K562 (cell line): ENCODE results near the gene SLC26A6. TPM values are rescaled to one million over a fixed set of nuclear protein-coding genes. Genes with fewer than 3 reads are reported as not detected.
A peak's percentile ranks its signal among the peaks of the same experiment; 100 is the strongest.

Experiments used
- DACH1 ChIP-seq: fragments of 450-650 bp; IDR thresholded peaks from 2 replicates; pipeline ENCODE4 v1.6.1; 2018; ENCODE audit not compliant: partially characterized antibody
- ELF1 ChIP-seq: fragments of 200-800 bp; sonication (Bioruptor generic); IDR thresholded peaks from 2 replicates; pipeline ENCODE4 v1.6.1; 2016; ENCODE audit warnings: missing genetic modification characterization, missing compliant biosample characterization
- KLF13 ChIP-seq: fragments of 450-650 bp; IDR thresholded peaks from 2 replicates; pipeline ENCODE4 v1.6.1; 2016; ENCODE audit warnings: missing genetic modification characterization, low read depth, mild to moderate bottlenecking, missing compliant biosample characterization, moderate library complexity, borderline replicate concordance
- PHTF2 ChIP-seq: fragments of 250-450 bp; sonication (Bioruptor Pico); IDR thresholded peaks from 2 replicates; pipeline ENCODE4 v1.5.0; 2021; ENCODE audit warnings: mild to moderate bottlenecking
- SMAD2 ChIP-seq: fragments of 150-350 bp; IDR thresholded peaks from 2 replicates; pipeline ENCODE4 v1.6.1; 2014; ENCODE audit warnings: low read depth, mild to moderate bottlenecking, low read length
- ZEB2 ChIP-seq: fragments of 450-650 bp; IDR thresholded peaks from 2 replicates; pipeline ENCODE4 v1.6.1; 2016
- ZNF586 ChIP-seq: fragments of 450-650 bp; formaldehyde crosslinking; conservative IDR thresholded peaks from 2 replicates; pipeline ENCODE4 v1.4.0; 2020; ENCODE audit warnings: mild to moderate bottlenecking, moderate library complexity
- ZZZ3 ChIP-seq: fragments of 450-650 bp; IDR thresholded peaks from 2 replicates; pipeline ENCODE4 v1.6.1; 2016; ENCODE audit warnings: antibody characterized with exemption, mild to moderate bottlenecking, moderate library complexity
- polyA plus RNA-seq, 8 experiments: library from polyadenylated mRNA; depleted of rRNA in 4 of 8; stranded (reverse) in 5 of 8; unstranded in 3 of 8; fragments of >200 nt; fragmentation: Nextera tagmentation in 2 of 8; fragmentation: Illumina TruSeq in 1 of 8; extraction: Ambion mirVana in 2 of 8; extraction: Trizol in 1 of 8; gene quantifications; 2 replicates each; pipeline versions ENCODE4 v1.2.1 to v1.2.3, GENCODE V29; 2011 to 2014; ENCODE audit warnings: inconsistent platforms in 1 of 8, missing spikeins in 1 of 8
- total RNA-seq, 7 experiments: library from RNA; depleted of rRNA in 6 of 7; stranded (reverse); fragments of >200 nt in 6 of 7; fragmentation: Illumina TruSeq in 2 of 7; extraction: Trizol in 2 of 7; gene quantifications; 2 replicates each; pipeline versions ENCODE4 v1.2.1 to v1.2.3, GENCODE V29; 2011 to 2021; ENCODE audit warnings: low replicate concordance in 1 of 7
- TF ChIP-seq, protein P1 (sequence below): fragments of 450-650 bp; IDR thresholded peaks from 2 replicates; pipeline ENCODE4 v1.6.1; 2016; ENCODE audit warnings: low read depth
- TF ChIP-seq, protein P2 (sequence below): fragments of 450-650 bp; formaldehyde crosslinking; IDR thresholded peaks from 2 replicates; pipeline ENCODE4 v1.4.0; 2020; ENCODE audit warnings: mild to moderate bottlenecking
- TF ChIP-seq, protein P3 (sequence below): fragments of 250-450 bp; sonication (Bioruptor Pico); IDR thresholded peaks from 2 replicates; pipeline ENCODE4 v1.4.0; 2020; ENCODE audit warnings: mild to moderate bottlenecking, moderate library complexity

SLC26A6 gene
- total and polyA plus RNA-seq, 9 of the 15 experiments (the other 6 are each of a cell fraction or from before 2014, with no cell fraction given): 2.1 to 27.2 (median 14.8) TPM

DNA sequence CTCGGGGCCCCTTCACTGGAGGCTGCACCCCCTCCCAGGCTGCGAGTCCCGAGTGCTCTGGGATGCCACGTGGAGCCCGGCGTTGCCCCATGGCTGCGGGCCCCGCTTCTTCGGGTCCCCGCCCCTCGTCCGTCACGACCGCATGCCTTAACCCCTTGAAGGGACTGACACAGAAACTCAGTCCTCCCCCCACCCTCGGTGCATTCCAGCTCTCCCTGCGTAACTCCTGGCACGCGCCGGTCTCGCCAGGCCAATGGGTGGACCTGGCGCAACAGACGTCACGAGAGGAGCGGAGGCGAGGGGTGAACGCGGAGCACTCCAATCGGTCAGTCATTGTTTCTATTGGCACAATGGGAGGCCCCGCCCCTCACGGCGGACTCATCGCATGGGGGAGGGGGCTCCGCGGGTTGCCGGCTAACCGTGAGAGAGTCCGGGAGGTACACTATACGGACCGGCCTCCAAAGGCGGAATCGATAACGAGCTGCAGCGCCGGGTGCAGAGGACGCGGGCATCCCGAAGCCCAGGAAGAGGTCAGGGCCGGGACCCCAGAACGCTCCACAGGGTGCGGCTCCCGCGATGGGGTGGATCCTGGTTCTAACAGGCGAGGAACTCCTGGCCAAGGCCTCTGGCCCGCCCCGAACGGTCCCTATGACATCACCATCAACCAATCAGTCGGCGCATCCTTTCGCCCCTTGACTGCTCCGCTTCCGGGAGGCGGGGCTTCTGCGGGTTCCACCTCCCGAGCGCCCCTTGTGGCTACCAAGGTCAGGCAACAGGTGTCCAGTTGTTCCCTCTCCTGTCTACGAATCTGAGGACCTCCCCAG is 28.4 kb upstream of the SLC26A6 start (continued):
- TF ChIP-seq, protein P1, sequence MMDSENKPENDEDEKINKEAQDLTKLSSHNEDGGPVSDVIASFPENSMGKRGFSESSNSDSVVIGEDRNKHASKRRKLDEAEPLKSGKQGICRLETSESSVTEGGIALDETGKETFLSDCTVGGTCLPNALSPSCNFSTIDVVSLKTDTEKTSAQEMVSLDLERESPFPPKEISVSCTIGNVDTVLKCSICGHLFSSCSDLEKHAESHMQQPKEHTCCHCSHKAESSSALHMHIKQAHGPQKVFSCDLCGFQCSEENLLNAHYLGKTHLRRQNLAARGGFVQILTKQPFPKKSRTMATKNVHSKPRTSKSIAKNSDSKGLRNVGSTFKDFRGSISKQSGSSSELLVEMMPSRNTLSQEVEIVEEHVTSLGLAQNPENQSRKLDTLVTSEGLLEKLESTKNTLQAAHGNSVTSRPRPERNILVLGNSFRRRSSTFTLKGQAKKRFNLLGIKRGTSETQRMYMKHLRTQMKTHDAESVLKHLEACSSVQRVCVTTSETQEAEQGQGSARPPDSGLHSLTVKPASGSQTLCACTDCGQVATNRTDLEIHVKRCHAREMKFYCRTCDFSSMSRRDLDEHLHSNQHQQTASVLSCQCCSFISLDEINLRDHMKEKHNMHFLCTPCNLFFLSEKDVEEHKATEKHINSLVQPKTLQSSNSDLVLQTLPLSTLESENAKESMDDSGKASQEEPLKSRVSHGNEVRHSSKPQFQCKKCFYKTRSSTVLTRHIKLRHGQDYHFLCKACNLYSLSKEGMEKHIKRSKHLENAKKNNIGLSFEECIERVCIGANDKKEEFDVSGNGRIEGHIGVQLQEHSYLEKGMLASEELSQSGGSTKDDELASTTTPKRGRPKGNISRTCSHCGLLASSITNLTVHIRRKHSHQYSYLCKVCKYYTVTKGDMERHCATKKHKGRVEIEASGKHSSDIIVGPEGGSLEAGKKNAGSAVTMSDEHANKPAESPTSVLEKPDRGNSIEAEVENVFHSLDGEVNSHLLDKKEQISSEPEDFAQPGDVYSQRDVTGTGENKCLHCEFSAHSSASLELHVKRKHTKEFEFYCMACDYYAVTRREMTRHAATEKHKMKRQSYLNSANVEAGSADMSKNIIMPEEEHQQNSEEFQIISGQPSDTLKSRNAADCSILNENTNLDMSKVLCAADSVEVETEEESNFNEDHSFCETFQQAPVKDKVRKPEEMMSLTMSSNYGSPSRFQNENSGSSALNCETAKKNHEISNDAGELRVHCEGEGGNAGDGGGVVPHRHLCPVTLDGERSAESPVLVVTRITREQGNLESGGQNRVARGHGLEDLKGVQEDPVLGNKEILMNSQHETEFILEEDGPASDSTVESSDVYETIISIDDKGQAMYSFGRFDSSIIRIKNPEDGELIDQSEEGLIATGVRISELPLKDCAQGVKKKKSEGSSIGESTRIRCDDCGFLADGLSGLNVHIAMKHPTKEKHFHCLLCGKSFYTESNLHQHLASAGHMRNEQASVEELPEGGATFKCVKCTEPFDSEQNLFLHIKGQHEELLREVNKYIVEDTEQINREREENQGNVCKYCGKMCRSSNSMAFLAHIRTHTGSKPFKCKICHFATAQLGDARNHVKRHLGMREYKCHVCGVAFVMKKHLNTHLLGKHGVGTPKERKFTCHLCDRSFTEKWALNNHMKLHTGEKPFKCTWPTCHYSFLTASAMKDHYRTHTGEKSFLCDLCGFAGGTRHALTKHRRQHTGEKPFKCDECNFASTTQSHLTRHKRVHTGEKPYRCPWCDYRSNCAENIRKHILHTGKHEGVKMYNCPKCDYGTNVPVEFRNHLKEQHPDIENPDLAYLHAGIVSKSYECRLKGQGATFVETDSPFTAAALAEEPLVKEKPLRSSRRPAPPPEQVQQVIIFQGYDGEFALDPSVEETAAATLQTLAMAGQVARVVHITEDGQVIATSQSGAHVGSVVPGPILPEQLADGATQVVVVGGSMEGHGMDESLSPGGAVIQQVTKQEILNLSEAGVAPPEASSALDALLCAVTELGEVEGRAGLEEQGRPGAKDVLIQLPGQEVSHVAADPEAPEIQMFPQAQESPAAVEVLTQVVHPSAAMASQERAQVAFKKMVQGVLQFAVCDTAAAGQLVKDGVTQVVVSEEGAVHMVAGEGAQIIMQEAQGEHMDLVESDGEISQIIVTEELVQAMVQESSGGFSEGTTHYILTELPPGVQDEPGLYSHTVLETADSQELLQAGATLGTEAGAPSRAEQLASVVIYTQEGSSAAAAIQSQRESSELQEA: no peak
- no peak for TF ChIP-seq ZZZ3
- no peak for TF ChIP-seq SMAD2
- no peak for TF ChIP-seq PHTF2 (CRISPR knock-in tag)
- no peak for TF ChIP-seq ZNF586 (CRISPR knock-in tag)
- TF ChIP-seq ELF1: peak; percentile 92
- TF ChIP-seq, protein P2, sequence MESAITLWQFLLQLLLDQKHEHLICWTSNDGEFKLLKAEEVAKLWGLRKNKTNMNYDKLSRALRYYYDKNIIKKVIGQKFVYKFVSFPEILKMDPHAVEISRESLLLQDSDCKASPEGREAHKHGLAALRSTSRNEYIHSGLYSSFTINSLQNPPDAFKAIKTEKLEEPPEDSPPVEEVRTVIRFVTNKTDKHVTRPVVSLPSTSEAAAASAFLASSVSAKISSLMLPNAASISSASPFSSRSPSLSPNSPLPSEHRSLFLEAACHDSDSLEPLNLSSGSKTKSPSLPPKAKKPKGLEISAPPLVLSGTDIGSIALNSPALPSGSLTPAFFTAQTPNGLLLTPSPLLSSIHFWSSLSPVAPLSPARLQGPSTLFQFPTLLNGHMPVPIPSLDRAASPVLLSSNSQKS: no peak
- TF ChIP-seq, protein P3, sequence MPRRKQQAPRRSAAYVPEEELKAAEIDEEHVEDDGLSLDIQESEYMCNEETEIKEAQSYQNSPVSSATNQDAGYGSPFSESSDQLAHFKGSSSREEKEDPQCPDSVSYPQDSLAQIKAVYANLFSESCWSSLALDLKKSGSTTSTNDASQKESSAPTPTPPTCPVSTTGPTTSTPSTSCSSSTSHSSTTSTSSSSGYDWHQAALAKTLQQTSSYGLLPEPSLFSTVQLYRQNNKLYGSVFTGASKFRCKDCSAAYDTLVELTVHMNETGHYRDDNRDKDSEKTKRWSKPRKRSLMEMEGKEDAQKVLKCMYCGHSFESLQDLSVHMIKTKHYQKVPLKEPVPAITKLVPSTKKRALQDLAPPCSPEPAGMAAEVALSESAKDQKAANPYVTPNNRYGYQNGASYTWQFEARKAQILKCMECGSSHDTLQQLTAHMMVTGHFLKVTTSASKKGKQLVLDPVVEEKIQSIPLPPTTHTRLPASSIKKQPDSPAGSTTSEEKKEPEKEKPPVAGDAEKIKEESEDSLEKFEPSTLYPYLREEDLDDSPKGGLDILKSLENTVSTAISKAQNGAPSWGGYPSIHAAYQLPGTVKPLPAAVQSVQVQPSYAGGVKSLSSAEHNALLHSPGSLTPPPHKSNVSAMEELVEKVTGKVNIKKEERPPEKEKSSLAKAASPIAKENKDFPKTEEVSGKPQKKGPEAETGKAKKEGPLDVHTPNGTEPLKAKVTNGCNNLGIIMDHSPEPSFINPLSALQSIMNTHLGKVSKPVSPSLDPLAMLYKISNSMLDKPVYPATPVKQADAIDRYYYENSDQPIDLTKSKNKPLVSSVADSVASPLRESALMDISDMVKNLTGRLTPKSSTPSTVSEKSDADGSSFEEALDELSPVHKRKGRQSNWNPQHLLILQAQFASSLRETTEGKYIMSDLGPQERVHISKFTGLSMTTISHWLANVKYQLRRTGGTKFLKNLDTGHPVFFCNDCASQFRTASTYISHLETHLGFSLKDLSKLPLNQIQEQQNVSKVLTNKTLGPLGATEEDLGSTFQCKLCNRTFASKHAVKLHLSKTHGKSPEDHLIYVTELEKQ: no peak
- TF ChIP-seq DACH1: no peak
- peak; percentile 19; the same call in 1 of the 2 replicates for TF ChIP-seq KLF13 (tag)
- no peak for TF ChIP-seq ZEB2
